Effector memory CD4-positive, alpha-beta T cell (primary cell): ENCODE results near the gene VPS39.

Experiments used
- DNase-seq, 3 donors: peaks; one replicate each; pipeline ENCODE4 v3.0.0-alpha.2; 2020
- H3K27ac ChIP-seq: 2 replicates; pipeline ENCODE4 v1.7.0; 2013; ENCODE audit warnings: mild to moderate bottlenecking, low read length, moderate library complexity; ENCODE audit not compliant: insufficient read depth, poor library complexity, severe bottlenecking
- H3K27me3 ChIP-seq: replicated peaks from 2 replicates; pipeline ENCODE4 v1.7.0; 2013; ENCODE audit warnings: mild to moderate bottlenecking, low read length; ENCODE audit not compliant: insufficient read depth, control insufficient read depth, poor library complexity, severe bottlenecking
- H3K36me3 ChIP-seq: 2 replicates; pipeline ENCODE4 v1.7.0; 2013; ENCODE audit warnings: mild to moderate bottlenecking, low read length, moderate library complexity; ENCODE audit not compliant: control insufficient read depth, insufficient read depth
- H3K4me1 ChIP-seq: 2 replicates; pipeline ENCODE4 v1.7.0; 2013; ENCODE audit warnings: low read length, mild to moderate bottlenecking; ENCODE audit not compliant: control insufficient read depth, insufficient read depth, poor library complexity, severe bottlenecking
- H3K4me3 ChIP-seq: 2 replicates; pipeline ENCODE4 v1.7.0; 2013; ENCODE audit warnings: low read length, low read depth, mild to moderate bottlenecking; ENCODE audit not compliant: insufficient read depth, poor library complexity, severe bottlenecking
- H3K9me3 ChIP-seq: 2 replicates; pipeline ENCODE4 v1.7.0; 2013; ENCODE audit warnings: mild to moderate bottlenecking, low read length, moderate library complexity; ENCODE audit not compliant: control insufficient read depth

VPS39 gene

DNA sequence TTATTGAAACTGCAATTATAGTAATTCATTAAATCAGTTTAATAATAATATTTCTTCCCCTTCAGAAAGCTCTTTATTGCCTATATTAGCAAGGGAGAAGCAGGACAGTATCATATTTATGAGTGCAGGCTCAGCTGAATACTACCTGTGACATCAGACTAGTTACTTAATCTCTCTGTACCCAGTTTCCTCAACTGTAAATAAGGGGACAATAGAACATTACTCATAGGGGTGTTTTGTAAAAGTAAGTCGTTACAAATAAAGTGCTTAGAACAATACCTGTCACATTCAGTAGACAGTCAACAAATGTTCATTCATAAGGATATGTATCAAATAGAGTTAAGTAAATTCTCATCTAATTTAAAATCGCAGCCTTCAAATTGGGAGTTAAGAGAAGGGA, 12.1 kb upstream of the VPS39 start:
- no peak overlapping the region for H3K4me3 ChIP-seq
- no peaks in the 10 kb centered on the region for H3K27me3 ChIP-seq
- H3K9me3 ChIP-seq: no peaks in the 10 kb centered on the region
- H3K27ac ChIP-seq: no peak overlapping the region
- no peaks in the 10 kb centered on the region for H3K4me1 ChIP-seq
- H3K36me3 ChIP-seq: peaks cover 47% of the 10 kb centered on the region
- DNase-seq: no peak

DNA sequence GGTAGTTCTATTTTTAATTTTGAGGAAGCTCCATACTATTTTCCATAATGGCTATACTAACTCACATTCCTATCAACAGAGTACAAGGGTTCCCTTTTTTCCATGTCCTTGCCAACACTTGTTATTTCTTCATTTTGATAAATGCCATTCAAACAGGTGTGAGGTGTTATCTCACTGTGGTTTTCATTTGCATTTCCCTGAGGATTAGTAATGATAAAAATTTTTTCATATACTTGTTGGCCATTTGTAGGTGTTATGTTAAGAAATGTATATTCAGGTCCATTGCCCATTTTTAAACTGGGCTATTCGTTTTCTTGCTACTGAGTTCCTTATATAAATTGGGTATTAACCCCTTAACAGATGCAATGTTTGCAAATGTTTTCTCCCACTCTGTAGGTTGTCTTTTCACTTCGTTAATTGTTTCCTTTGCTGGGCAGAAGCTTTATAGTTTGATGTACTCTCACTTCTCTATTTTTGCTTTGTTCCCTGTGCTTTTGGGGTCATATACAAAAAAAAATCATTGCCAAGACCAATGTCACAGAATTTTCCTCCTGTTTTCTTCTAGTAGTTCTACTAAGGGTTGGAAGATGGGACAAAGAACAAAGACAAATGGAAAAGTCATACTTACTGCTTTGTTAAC, 11.0 kb upstream of the VPS39 start:
- peaks cover 40% of the 10 kb centered on the region for H3K36me3 ChIP-seq
- H3K4me1 ChIP-seq: no peaks in the 10 kb centered on the region
- no peak overlapping the region for H3K4me3 ChIP-seq
- H3K27me3 ChIP-seq: no peaks in the 10 kb centered on the region
- H3K9me3 ChIP-seq: no peaks in the 10 kb centered on the region
- H3K27ac ChIP-seq: no peak overlapping the region
- no peak for DNase-seq

DNA sequence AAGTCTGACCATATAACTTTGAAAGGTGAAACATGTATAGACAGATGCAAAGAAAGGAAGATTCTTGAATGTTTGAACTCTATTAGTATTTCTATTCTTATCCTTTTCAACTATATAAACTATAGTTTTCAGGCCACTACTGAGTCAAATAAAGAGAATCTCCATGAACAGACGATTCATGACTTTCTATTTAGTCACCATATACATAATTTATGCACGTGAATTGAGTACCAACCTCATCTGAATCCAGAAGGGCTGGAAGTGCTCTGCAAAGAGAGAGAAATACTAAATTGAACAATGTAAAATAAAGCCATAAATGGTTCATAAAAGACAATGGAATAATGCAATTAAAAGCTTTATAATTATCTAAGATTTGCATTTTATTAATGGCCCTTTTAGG, 9.5 kb upstream of the VPS39 start:
- Histone ChIP-seq H3K4me3 (no peak overlapping the region), H3K9me3 (no peaks in the 10 kb centered on the region), H3K27me3 (no peaks in the 10 kb centered on the region), H3K36me3 (peaks cover 43% of the 10 kb centered on the region), H3K27ac (no peak overlapping the region), H3K4me1 (no peaks in the 10 kb centered on the region)
- no peak for DNase-seq

GRCh38 chr15:42215913-42216829, 8.1 kb upstream of the VPS39 start:
- Histone ChIP-seq H3K27ac (no peak overlapping the region), H3K4me3 (no peak overlapping the region), H3K9me3 (no peaks in the 10 kb centered on the region), H3K4me1 (no peaks in the 10 kb centered on the region), H3K36me3 (peaks cover 49% of the 10 kb centered on the region), H3K27me3 (no peaks in the 10 kb centered on the region)
- DNase-seq: no peak

DNA sequence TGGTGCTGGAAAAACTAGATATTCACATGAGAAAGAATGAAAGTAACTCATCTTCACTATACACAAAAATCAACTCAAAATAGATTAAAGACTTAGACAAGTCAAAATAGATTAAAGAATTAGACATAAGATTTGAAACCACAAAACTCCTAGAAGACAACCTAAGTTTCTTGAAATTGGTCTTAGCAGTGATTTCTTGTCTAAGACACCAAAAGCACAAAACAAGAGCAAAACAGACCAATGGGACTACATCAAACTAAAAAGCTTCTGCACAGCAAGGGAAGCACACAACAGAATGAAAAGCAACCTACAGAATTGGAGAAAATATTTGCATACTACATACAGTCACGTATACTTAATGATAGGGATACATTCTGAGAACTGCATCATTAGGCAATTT, 6.5 kb upstream of the VPS39 start:
- no peak for DNase-seq
- peaks cover 49% of the 10 kb centered on the region for H3K36me3 ChIP-seq
- no peaks in the 10 kb centered on the region for H3K4me1 ChIP-seq
- no peaks in the 10 kb centered on the region for H3K27me3 ChIP-seq
- no peaks in the 10 kb centered on the region for H3K9me3 ChIP-seq
- no peak overlapping the region for H3K4me3 ChIP-seq
- H3K27ac ChIP-seq: no peak overlapping the region

DNA sequence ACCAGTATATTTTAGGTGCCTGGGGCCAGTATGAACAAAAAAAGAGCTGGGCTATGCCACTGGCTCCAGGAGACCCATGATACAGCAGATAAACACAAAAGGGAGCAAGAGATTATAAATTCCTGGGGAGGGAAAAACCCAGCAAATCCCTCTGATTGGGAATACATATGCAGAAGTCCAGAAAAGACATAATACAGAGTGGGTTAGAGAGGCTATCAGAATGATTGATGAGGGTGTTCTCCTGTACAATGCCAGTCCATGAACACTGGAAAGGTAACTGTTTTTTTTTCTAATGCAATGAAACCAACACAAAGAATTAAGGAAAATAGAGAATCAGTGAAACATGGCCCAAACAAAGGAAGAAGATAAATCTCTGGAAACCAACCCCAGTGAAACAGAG, 5.4 kb upstream of the VPS39 start:
- peaks cover 38% of the 10 kb centered on the region for H3K36me3 ChIP-seq
- no peak overlapping the region for H3K27ac ChIP-seq
- H3K9me3 ChIP-seq: no peaks in the 10 kb centered on the region
- H3K4me1 ChIP-seq: peaks cover under 1% of the 10 kb centered on the region
- no peak for DNase-seq
- no peak overlapping the region for H3K4me3 ChIP-seq
- H3K27me3 ChIP-seq: no peaks in the 10 kb centered on the region

DNA sequence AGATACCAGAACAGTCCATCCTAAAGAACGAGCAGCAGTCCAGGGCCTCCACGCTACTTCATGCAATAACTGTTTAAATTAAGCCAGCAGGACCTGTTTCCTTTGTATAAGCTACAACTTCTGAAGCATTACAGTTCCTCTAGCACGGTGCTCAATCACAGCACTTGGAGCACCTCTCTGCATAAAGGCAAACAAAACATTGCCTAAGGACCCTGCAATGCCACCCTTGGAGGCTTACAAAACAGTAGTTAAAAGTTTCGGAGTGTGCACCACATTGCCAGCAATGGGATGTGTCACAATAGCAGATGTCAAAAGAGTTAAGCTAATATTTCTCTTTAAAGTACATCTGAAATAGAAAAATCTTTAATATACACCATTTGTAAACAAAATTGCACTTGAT, 2.6 kb upstream of the VPS39 start:
- Histone ChIP-seq H3K4me1 (peaks cover 14% of the 10 kb centered on the region), H3K27me3 (no peaks in the 10 kb centered on the region), H3K9me3 (no peaks in the 10 kb centered on the region), H3K27ac (no peak overlapping the region), H3K4me3 (no peak overlapping the region), H3K36me3 (peaks cover 33% of the 10 kb centered on the region)
- DNase-seq: no peak

GRCh38 chr15:42206406-42206805, 1.7 kb downstream of the VPS39 start:
- H3K36me3 ChIP-seq: peaks cover 11% of the 10 kb centered on the region
- H3K4me3 ChIP-seq: no peak overlapping the region
- DNase-seq: no peak
- H3K9me3 ChIP-seq: no peaks in the 10 kb centered on the region
- no peaks in the 10 kb centered on the region for H3K27me3 ChIP-seq
- peaks cover 14% of the 10 kb centered on the region for H3K4me1 ChIP-seq
- H3K27ac ChIP-seq: no peak overlapping the region

DNA sequence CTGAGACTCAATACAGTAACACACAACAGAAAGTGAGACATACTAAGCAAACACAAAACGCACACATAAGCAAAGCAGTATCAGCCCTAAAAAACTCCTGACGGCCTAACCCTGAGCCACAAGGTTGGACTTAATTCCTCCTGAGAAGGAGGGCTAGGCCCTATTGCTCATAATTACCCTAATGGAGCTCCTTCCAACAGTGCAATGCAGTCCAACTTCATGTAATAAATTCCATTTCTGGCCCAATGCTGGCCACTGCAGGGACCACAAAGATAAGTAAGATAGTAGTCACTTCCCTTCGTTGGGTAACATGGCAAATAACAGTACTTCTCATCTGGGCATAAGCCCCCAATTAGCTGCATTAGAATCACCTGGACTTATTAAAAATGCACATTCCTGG, 4.2 kb downstream of the VPS39 start:
- H3K36me3 ChIP-seq: peaks cover 9% of the 10 kb centered on the region
- H3K4me3 ChIP-seq: no peak overlapping the region
- H3K9me3 ChIP-seq: no peaks in the 10 kb centered on the region
- H3K27me3 ChIP-seq: no peaks in the 10 kb centered on the region
- no peak for DNase-seq
- H3K4me1 ChIP-seq: peaks cover 14% of the 10 kb centered on the region
- H3K27ac ChIP-seq: no peak overlapping the region

DNA sequence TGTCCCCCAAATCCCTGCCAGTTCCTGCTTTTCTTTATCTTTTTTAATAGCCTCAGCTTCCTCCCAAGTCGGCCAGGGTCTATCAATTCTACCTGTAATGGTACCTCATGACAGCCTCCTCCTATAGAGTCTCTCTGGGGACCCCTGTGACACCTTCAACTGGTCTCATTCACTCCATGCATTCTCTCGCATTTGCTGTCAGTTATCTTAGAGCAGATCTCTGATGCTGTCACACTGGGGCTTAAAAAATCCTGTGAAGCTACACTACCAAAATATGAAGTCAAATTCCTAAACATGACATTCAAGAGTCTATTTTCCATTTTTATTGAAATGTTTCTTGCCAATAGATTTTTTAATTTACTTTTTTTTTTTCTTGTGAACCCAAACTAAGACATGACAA, 5.5 kb downstream of the VPS39 start:
- Histone ChIP-seq H3K27me3 (no peaks in the 10 kb centered on the region), H3K36me3 (peaks cover 20% of the 10 kb centered on the region), H3K4me1 (peaks cover 10% of the 10 kb centered on the region), H3K9me3 (no peaks in the 10 kb centered on the region), H3K27ac (no peak overlapping the region), H3K4me3 (no peak overlapping the region)
- no peak for DNase-seq
